HL-60 (cell line): ENCODE measurements around the gene DENND1B.

ENCODE experiments used
- CTCF ChIP-seq: IDR thresholded peaks from one replicate; pipeline ENCODE4 v1.5.1; 2011; ENCODE audit warnings: low read length, control low read depth, inconsistent platforms; ENCODE audit not compliant: insufficient read depth
- GABPA ChIP-seq: IDR thresholded peaks from 2 replicates; pipeline ENCODE4 v1.6.1; 2012; ENCODE audit warnings: low read depth
- POLR2AphosphoS5 ChIP-seq: IDR thresholded peaks from 2 replicates; pipeline ENCODE4 v1.6.1; 2012; ENCODE audit warnings: low read depth
- REST ChIP-seq: IDR thresholded peaks from 2 replicates; pipeline ENCODE4 v1.6.1; 2012; ENCODE audit warnings: low read depth; ENCODE audit not compliant: insufficient replicate concordance

DNA sequence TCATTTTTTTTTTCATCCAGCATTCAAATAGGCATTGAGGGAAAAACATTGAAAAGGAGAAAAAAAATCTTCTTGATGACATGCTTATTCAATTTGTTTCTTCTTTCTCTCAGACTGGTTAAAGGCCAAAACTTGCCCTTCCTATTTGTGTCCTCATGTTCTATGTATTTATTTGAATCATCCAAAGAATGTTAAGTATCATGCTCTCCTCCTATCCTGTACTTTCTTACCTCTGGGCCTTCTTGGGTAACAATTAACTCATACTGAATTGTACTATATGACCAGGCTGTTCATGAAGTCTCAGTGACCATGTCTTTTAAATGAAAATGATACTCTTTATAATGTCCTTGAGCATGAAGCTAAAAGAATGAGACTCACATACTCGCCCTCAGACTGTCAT is 36.5 kb upstream of the DENND1B start:
- TF ChIP-seq CTCF (no peak), GABPA (no peak), POLR2AphosphoS5 (no peak), REST (no peak)
